Bronchial epithelial cell (primary cell): ENCODE measurements around the gene SRRM1. TPM values are rescaled to one million over a fixed set of nuclear protein-coding genes. Genes with fewer than 3 reads are reported as not detected.

Experiments
- DNase-seq: peaks from one replicate; pipeline ENCODE4 v3.0.0-alpha.2; 2010; ENCODE audit warnings: low read depth
- FAIRE-seq: peaks from 2 replicates; lab custom pipeline; 2011; peaks lifted over from hg19 to GRCh38; lab: Jason Lieb, UNC
- H3K27me3 ChIP-seq: 2 replicates; pipeline ENCODE4 v1.5.1; 2011; ENCODE audit warnings: low read length; ENCODE audit not compliant: control insufficient read depth, insufficient read depth
- H3K36me3 ChIP-seq: 2 replicates; pipeline ENCODE4 v1.5.1; 2011; ENCODE audit warnings: low read length; ENCODE audit not compliant: control insufficient read depth, insufficient read depth
- H3K4me3 ChIP-seq: 2 replicates; pipeline ENCODE4 v1.5.1; 2011; ENCODE audit warnings: mild to moderate bottlenecking, low read depth, low read length, control low read depth
- total RNA-seq: library from RNA; depleted of rRNA; stranded (reverse); fragments of >200 nt; gene quantifications from 2 replicates; pipeline ENCODE4 v1.2.1, GENCODE V29; 2014
- TF ChIP-seq, protein P1 (sequence below): IDR thresholded peaks from 2 replicates; pipeline ENCODE4 v1.5.1; 2011; ENCODE audit warnings: mild to moderate bottlenecking, moderate library complexity, low read length, control low read depth, inconsistent platforms; ENCODE audit not compliant: insufficient read depth, severe bottlenecking

SRRM1 gene
- total RNA-seq, 1 donor from 2014 or later, result 18.4 TPM

DNA sequence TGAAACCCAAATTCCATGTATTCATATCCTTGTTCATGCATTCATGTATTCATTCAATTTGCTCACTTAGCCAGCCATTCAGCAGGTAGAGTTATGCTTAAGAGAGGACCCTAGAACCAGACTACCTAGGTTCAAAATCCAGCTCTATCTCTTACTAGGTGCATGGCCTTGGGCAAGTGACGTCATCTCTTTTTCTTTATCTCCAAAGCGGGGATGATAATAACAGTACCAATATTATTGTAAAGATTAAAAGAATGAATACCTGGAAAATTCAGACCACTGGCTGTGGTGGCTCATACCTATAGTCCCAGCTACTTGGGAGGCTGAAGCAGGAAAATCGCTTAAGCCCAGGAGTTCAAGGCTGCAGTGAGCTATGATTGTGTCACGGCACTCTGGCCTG, 68.2 kb downstream of the SRRM1 start:
- no peak for DNase-seq
- no peak overlapping the region for H3K4me3 ChIP-seq
- H3K27me3 ChIP-seq, result no peaks in the 10 kb centered on the region
- no peaks in the 10 kb centered on the region for H3K36me3 ChIP-seq
- TF ChIP-seq, protein P1, sequence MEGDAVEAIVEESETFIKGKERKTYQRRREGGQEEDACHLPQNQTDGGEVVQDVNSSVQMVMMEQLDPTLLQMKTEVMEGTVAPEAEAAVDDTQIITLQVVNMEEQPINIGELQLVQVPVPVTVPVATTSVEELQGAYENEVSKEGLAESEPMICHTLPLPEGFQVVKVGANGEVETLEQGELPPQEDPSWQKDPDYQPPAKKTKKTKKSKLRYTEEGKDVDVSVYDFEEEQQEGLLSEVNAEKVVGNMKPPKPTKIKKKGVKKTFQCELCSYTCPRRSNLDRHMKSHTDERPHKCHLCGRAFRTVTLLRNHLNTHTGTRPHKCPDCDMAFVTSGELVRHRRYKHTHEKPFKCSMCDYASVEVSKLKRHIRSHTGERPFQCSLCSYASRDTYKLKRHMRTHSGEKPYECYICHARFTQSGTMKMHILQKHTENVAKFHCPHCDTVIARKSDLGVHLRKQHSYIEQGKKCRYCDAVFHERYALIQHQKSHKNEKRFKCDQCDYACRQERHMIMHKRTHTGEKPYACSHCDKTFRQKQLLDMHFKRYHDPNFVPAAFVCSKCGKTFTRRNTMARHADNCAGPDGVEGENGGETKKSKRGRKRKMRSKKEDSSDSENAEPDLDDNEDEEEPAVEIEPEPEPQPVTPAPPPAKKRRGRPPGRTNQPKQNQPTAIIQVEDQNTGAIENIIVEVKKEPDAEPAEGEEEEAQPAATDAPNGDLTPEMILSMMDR, result no peak
- no peak for FAIRE-seq

DNA sequence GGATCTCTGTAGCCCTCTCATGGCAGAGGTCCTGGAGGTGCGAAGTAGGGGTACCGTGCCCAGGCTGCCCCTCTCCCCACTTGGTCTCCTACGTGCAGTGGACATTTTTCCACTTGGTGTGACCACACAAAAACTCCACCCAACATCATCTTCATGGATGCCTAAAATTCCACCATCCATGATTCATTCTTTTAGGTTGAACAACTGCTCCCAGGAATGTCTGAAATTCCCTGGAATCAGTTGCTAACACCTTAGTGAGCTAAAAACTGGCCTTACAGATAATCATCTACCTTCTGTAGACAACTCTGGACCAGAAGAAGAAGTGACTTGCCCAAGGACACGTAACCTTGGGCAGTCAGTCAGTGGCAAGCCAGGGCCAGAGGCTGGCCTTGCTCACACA, 70.1 kb downstream of the SRRM1 start:
- H3K4me3 ChIP-seq, result no peak overlapping the region
- H3K36me3 ChIP-seq, result no peaks in the 10 kb centered on the region
- TF ChIP-seq, protein P1, result no peak
- no peak for DNase-seq
- no peaks in the 10 kb centered on the region for H3K27me3 ChIP-seq
- FAIRE-seq, result no peak

DNA sequence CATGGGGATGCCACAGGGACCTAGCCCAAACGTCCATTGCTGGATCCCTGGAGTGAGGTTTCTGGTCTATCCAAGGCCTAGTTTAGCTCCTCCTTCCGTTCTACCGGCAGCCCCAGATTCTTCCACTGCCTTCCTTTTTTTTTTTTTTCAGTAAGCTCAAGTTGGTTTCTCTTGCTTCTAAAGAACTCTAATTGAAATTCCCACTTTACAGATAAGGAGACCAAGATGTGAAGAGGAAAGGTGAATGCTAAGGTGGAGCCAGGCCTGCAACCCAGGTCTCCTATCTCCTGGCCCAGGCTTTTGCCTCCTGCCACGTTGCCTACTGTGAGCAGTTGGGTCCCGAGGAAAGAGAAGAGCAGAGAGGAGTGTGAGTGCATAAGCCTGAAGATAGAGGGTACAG, 70.6 kb downstream of the SRRM1 start:
- no peak overlapping the region for H3K4me3 ChIP-seq
- no peak for DNase-seq
- TF ChIP-seq, protein P1, result no peak
- FAIRE-seq, result no peak
- no peaks in the 10 kb centered on the region for H3K27me3 ChIP-seq
- H3K36me3 ChIP-seq, result no peaks in the 10 kb centered on the region

DNA sequence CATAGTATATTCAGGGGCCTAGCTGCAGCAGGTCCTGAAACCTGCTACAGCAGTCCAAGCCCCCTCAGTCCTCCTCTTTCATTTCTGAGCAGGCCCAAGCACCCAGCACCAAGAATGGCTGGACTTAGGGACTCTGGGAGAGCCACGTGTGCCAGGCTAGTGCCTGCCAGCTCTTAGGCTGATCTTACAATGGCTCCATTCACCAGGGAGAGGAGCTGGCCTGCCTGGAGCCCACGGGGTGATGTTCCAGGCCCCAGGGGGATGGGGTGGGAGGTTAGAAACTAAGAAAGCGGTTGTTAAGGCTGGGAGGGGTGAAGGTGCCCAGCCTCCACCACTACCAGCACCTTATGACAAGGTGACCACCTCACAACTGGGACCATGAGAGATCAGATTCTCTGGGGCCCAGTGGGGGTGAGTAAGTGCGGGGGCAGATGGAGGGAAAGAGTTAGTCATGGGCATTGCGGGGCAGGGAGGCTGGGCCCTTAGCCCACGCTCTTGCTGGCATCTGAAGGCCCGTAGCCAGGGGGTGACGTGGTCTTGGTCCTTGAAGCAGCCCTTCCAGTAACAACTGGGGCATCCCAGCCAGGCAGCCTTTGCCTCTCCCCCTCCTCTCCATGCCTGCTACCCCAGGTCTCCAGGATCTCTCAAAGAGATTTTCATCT, 71.9 kb downstream of the SRRM1 start:
- no peak for FAIRE-seq
- TF ChIP-seq, protein P1, result no peak
- no peak for DNase-seq
- H3K27me3 ChIP-seq, result no peaks in the 10 kb centered on the region
- no peaks in the 10 kb centered on the region for H3K36me3 ChIP-seq
- no peak overlapping the region for H3K4me3 ChIP-seq

DNA sequence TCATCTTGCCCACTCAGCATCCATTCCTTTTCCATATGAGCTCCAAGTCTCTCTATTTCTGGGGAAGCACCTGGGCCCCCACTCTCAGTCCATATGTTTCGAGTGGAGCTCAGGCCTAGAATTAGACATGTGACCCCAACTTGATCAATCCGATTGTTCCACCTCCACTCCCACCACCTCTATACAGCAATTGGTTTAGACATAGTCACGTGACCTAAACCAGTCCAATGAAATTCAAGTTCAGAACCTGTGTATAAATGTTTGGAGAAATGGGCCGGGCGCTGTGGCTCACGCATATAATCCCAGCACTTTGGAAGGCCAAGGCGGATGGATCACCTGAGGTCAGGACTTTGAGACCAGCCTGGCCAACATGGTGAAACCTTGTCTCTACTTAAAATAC, 72.6 kb downstream of the SRRM1 start:
- no peaks in the 10 kb centered on the region for H3K27me3 ChIP-seq
- no peak for DNase-seq
- no peak for FAIRE-seq
- no peaks in the 10 kb centered on the region for H3K36me3 ChIP-seq
- H3K4me3 ChIP-seq, result no peak overlapping the region
- TF ChIP-seq, protein P1, result no peak

DNA sequence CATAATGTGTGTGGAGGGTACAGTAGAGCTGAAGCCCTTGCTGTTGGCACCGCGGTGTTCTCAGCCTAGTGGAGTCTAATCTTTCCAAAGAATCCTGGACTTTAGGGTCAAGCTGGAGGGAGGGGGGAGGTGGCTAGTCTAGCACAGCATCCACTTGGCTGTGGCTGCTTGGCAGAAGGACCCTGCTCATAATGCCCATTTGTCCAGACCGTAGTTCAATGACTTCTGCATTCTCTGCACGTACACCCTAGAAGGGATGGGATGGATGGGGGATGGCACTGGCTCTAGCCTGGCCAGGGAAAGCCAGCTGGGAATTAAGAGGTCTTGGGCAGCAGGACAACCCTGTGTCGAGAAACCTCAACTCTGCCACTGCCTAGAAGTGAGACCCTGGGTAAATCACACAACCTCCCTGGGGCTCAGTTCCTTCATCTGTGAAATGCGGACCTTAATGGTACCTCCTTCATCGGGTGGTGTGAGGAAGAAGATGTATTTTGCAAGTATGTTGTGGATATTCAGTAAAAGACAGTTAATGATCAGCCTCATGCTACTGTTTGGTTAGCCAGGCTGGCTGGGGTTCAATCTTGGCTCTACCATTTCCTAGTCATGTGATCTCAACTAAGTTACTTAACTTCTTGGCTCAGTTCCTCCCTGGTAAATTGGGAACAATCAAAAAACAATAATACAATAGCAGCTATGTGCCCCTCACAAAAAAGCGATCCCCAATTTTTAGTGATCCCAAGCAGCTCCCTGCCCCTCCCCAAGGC, 75.0 kb downstream of the SRRM1 start:
- DNase-seq, result no peak
- no peaks in the 10 kb centered on the region for H3K27me3 ChIP-seq
- H3K4me3 ChIP-seq, result no peak overlapping the region
- TF ChIP-seq, protein P1, result no peak
- peak; percentile 50 for FAIRE-seq
- no peaks in the 10 kb centered on the region for H3K36me3 ChIP-seq
